Measurements from ENCODE around the gene ATRIP. TPM values are rescaled to one million over a fixed set of nuclear protein-coding genes. Genes with fewer than 3 reads are reported as not detected.

The ATRIP gene
- polyA plus RNA-seq, 1 of the 3 experiments (the other 2 are of a cell fraction) = 5.6 TPM

DNA sequence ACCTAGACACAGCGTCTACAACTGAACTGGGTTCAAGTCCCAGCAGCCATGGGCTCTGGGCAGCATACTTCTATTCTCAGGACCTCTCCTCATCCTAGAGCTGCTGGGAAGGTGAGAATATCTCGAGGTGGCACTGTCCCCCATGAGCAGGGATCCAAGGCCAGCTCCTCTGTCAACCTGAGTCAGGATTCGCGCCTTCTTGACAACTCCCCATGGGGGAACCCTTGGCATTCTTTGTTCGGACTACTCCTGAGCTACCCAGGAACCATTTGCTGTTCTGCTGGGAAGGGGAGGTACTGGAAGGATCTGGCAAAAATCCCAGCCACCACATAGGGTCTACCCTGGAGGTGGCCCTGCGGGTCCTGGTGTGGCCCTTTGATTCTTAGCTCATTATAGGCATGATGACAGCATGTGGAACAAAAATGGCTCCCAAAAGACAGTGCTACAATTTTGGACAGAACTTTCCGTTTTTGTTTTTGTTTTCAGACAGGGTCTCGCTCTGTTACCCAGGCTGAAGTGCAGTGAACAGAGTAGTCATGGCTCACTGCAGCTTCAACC lies 38.9 kb upstream of the ATRIP start:
- CTCF ChIA-PET = interaction anchor here (1.1 to 15.6 kb wide), 4 partner anchors 8 to 134 kb away, joined by 3 to 399 read pairs (median 6); partner anchors contain the start of gene PLXNB1
- H3K27me3 ChIP-seq (ENCODE audit: insufficient read depth) = no peaks in the 10 kb centered on the region
- no peak for TF ChIP-seq GABPA (IDR thresholded peaks at IDR 0.05; ENCODE audit: low read depth)
- no peak for TF ChIP-seq RCOR1 (IDR thresholded peaks at IDR 0.05; ENCODE audit: low read length)
- TF ChIP-seq POLR2AphosphoS5 (IDR thresholded peaks at IDR 0.05; ENCODE audit: low read depth, low read length) = no peak
- TF ChIP-seq TEAD4 (IDR thresholded peaks at IDR 0.05; ENCODE audit: borderline replicate concordance, insufficient read depth) = no peak
- no peak for TF ChIP-seq CHD2 (IDR thresholded peaks at IDR 0.05; ENCODE audit: low read length, partially characterized antibody)
- TF ChIP-seq ELF1 (IDR thresholded peaks at IDR 0.05) = no peak
- no peak overlapping the region for H3K4me3 ChIP-seq (ENCODE audit: low read depth in 2 of 2, low read length in 1 of 2)
- no peaks in the 10 kb centered on the region for H3K9me2 ChIP-seq
- no peaks in the 10 kb centered on the region; a peak in 1 of 4 replicates for H3K4me1 ChIP-seq (ENCODE audit: control insufficient read depth in 1 of 2, insufficient read depth in 2 of 2, low read depth in 1 of 2, low read length in 1 of 2)
- peaks cover 2% of the 10 kb centered on the region for H3F3A ChIP-seq (replicated peaks; ENCODE audit: insufficient read depth)
- no peak overlapping the region for H3K27ac ChIP-seq (ENCODE audit: low read depth in 2 of 2, low read length in 1 of 2)
- no peaks in the 10 kb centered on the region for H3K79me2 ChIP-seq (ENCODE audit: insufficient read depth)
- H3K36me3 ChIP-seq (replicated peaks in 1 of 2; ENCODE audit: control insufficient read depth in 1 of 2, insufficient read depth in 2 of 2, low read length in 1 of 2) = peaks cover 0 to 55% of the 10 kb centered on the region in 2 experiments
- no peak for DNase-seq
- H3K4me2 ChIP-seq = no peak overlapping the region
- WGBS (ENCODE audit: low lambda C conversion rate) = 87% methylated on average over 8 of the region's 8 CpGs
- H2AFZ ChIP-seq (ENCODE audit: low read depth) = no peak overlapping the region
- no peaks in the 10 kb centered on the region for H4K20me1 ChIP-seq (ENCODE audit: insufficient read depth)
- no peaks in the 10 kb centered on the region for H3K9me3 ChIP-seq
- POLR2A ChIA-PET = no interaction called here
- H3K9ac ChIP-seq = no peak overlapping the region

DNA sequence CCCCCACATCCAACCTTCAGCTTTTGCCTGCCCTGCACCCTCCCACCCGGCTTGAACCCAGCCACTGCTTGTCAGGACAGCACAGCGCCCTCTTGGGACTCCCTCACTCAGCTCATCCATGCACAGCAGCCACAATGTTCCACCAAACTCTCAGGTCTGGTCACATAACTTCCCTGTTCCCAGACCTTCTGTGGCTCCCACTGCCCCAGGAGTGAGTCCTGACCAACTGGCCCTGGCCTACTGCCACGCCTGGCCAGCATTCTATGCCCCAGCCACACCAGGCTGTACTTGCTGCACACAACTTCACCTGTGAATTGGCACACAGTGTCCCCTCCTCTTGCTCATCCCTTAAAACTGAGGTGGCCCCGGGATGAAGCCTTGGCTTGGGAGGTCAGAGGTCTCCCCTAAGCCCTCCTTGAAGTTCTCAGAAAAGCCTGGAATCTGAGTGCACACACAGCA lies 37.7 kb upstream of the ATRIP start:
- Histone ChIP-seq H3K9me3 (no peaks in the 10 kb centered on the region), H3K4me3 (ENCODE audit: low read depth in 2 of 2, low read length in 1 of 2) (no peak overlapping the region), H3K79me2 (ENCODE audit: insufficient read depth) (no peaks in the 10 kb centered on the region), H3K27ac (ENCODE audit: low read depth in 2 of 2, low read length in 1 of 2) (no peak overlapping the region), H3K9me2 (no peaks in the 10 kb centered on the region), H2AFZ (ENCODE audit: low read depth) (no peak overlapping the region), H4K20me1 (ENCODE audit: insufficient read depth) (no peaks in the 10 kb centered on the region), H3K36me3 (replicated peaks in 1 of 2; ENCODE audit: control insufficient read depth in 1 of 2, insufficient read depth in 2 of 2, low read length in 1 of 2) (peaks cover 0 to 65% of the 10 kb centered on the region in 2 experiments), H3K27me3 (ENCODE audit: insufficient read depth) (no peaks in the 10 kb centered on the region), H3K4me2 (no peak overlapping the region), H3F3A (replicated peaks; ENCODE audit: insufficient read depth) (no peaks in the 10 kb centered on the region), H3K9ac (no peak overlapping the region), H3K4me1 (ENCODE audit: control insufficient read depth in 1 of 2, insufficient read depth in 2 of 2, low read depth in 1 of 2, low read length in 1 of 2) (no peaks in the 10 kb centered on the region)
- peak; percentile 24 for DNase-seq
- ChIA-PET CTCF (interaction anchor here (0.6 to 15.6 kb wide), 4 partner anchors 8 to 135 kb away, joined by 3 to 399 read pairs (median 6); partner anchors contain the start of gene PLXNB1), POLR2A (no interaction called here)
- 69% methylated on average over 4 of the region's 4 CpGs for WGBS (ENCODE audit: low lambda C conversion rate)
- TF ChIP-seq SIN3A (IDR thresholded peaks at IDR 0.05; ENCODE audit: borderline replicate concordance, low read depth, low read length) (no peak), MEF2A (IDR thresholded peaks at IDR 0.05; ENCODE audit: borderline replicate concordance, low read depth) (no peak), JUND (IDR thresholded peaks at IDR 0.05) (no peak), TEAD4 (IDR thresholded peaks at IDR 0.05; ENCODE audit: borderline replicate concordance, insufficient read depth) (no peak), NFIC (IDR thresholded peaks at IDR 0.05; ENCODE audit: borderline replicate concordance) (no peak), NRF1 (IDR thresholded peaks at IDR 0.05; ENCODE audit: low read depth, low read length) (no peak), RAD21 (IDR thresholded peaks at IDR 0.05; ENCODE audit: low read length) (no peak), RXRA (IDR thresholded peaks at IDR 0.05; ENCODE audit: borderline replicate concordance, low read depth) (no peak), GABPA (IDR thresholded peaks at IDR 0.05; ENCODE audit: low read depth) (no peak), FOXM1 (IDR thresholded peaks at IDR 0.05; ENCODE audit: low read depth) (no peak), CHD2 (IDR thresholded peaks at IDR 0.05; ENCODE audit: low read length, partially characterized antibody) (no peak), USF2 (IDR thresholded peaks at IDR 0.05; ENCODE audit: borderline replicate concordance, low read depth, low read length) (no peak), FOSL2 (IDR thresholded peaks at IDR 0.05; ENCODE audit: borderline replicate concordance, low read depth) (no peak), FOXJ3 (CRISPR knock-in tag; IDR thresholded peaks at IDR 0.05) (no peak), EZH2phosphoT487 (IDR thresholded peaks at IDR 0.05; ENCODE audit: borderline replicate concordance, low read depth) (no peak)
- TF ChIP-seq, protein P1, sequence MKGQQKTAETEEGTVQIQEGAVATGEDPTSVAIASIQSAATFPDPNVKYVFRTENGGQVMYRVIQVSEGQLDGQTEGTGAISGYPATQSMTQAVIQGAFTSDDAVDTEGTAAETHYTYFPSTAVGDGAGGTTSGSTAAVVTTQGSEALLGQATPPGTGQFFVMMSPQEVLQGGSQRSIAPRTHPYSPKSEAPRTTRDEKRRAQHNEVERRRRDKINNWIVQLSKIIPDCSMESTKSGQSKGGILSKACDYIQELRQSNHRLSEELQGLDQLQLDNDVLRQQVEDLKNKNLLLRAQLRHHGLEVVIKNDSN (IDR thresholded peaks at IDR 0.05; ENCODE audit: borderline replicate concordance, low read depth) = no peak
- TF ChIP-seq, protein P2, sequence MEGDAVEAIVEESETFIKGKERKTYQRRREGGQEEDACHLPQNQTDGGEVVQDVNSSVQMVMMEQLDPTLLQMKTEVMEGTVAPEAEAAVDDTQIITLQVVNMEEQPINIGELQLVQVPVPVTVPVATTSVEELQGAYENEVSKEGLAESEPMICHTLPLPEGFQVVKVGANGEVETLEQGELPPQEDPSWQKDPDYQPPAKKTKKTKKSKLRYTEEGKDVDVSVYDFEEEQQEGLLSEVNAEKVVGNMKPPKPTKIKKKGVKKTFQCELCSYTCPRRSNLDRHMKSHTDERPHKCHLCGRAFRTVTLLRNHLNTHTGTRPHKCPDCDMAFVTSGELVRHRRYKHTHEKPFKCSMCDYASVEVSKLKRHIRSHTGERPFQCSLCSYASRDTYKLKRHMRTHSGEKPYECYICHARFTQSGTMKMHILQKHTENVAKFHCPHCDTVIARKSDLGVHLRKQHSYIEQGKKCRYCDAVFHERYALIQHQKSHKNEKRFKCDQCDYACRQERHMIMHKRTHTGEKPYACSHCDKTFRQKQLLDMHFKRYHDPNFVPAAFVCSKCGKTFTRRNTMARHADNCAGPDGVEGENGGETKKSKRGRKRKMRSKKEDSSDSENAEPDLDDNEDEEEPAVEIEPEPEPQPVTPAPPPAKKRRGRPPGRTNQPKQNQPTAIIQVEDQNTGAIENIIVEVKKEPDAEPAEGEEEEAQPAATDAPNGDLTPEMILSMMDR (IDR thresholded peaks at IDR 0.05) = no peak
- TF ChIP-seq, protein P3, sequence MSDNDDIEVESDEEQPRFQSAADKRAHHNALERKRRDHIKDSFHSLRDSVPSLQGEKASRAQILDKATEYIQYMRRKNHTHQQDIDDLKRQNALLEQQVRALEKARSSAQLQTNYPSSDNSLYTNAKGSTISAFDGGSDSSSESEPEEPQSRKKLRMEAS (IDR thresholded peaks at IDR 0.05; ENCODE audit: low read depth) = no peak
